Upper lobe of left lung (tissue), 6 donors: ENCODE data around the gene SPTB. TPM values are rescaled to one million over a fixed set of nuclear protein-coding genes. Genes with fewer than 3 reads are reported as not detected.

Source experiments
- ATAC-seq, 2 donors: fragments of 200-7000 bp; cut with Tn5 transposase; one replicate each; pipeline ENCODE4 v1.9.1; 2022; ENCODE audit warnings: mild to moderate bottlenecking in 2 of 2, moderate library complexity in 2 of 2; ENCODE audit not compliant: low FRiP score in 2 of 2
- DNase-seq, 2 donors: peaks; one replicate each; pipeline ENCODE4 v3.0.0-alpha.2; 2019 to 2020
- H3K27ac ChIP-seq, 4 donors: fragments of 200-600 bp; sonication (generic); one replicate each; pipeline ENCODE4 v1.5.1; 2016 to 2019
- H3K27me3 ChIP-seq, 4 donors: fragments of 200-600 bp; sonication (generic); one replicate each; pipeline ENCODE4 v1.5.1; 2017 to 2019
- H3K36me3 ChIP-seq, 4 donors: fragments of 200-600 bp; sonication (generic); one replicate each; pipeline ENCODE4 v1.5.1; 2016 to 2019
- H3K4me1 ChIP-seq, 4 donors: fragments of 200-600 bp; sonication (generic); one replicate each; pipeline ENCODE4 v1.5.1; 2018 to 2019
- H3K4me3 ChIP-seq, 4 donors: fragments of 200-600 bp; sonication (generic); one replicate each; pipeline ENCODE4 v1.5.1; 2017 to 2019; ENCODE audit warnings: mild to moderate bottlenecking in 2 of 4, moderate library complexity in 1 of 4
- H3K9me3 ChIP-seq, 4 donors: fragments of 200-600 bp; sonication (generic); one replicate each; pipeline ENCODE4 v1.5.1; 2018 to 2019
- CTCF ChIP-seq, 6 experiments: fragments of 450-650 bp in 4 of 6; fragments of 200-600 bp in 2 of 6; sonication (generic) in 2 of 6; IDR thresholded peaks; one replicate each; pipeline ENCODE4 v1.5.1; 2016 to 2019; ENCODE audit warnings: antibody characterized with exemption in 6 of 6
- EP300 ChIP-seq, 4 donors: sonication (generic); formaldehyde crosslinking; IDR thresholded peaks; one replicate each; pipeline ENCODE4 v1.5.1; 2017; ENCODE audit warnings: antibody characterized with exemption in 4 of 4, control low read depth in 2 of 4
- POLR2A ChIP-seq, 4 donors: fragments of 450-650 bp; IDR thresholded peaks; one replicate each; pipeline ENCODE4 v1.5.1; 2016 to 2017; ENCODE audit warnings: antibody characterized with exemption in 4 of 4, mild to moderate bottlenecking in 2 of 4
- POLR2AphosphoS5 ChIP-seq, 2 donors: sonication (generic); formaldehyde crosslinking; IDR thresholded peaks; one replicate each; pipeline ENCODE4 v1.5.1; 2017; ENCODE audit warnings: antibody characterized with exemption in 2 of 2
- WGBS, 2 donors: methylation state at CpG; one replicate each; pipeline ENCODE4 v1.1.5; 2017 to 2018; 5-methylcytosine and 5-hydroxymethylcytosine counted together
- total RNA-seq, 6 donors: library from RNA; depleted of rRNA in 4 of 6; stranded (reverse); fragments of >200 nt in 4 of 6; gene quantifications; one replicate each; pipeline versions ENCODE4 v1.1.0 to v1.2.1, GENCODE V29; 2016 to 2021
- donor health status: DM: no; HTN: no; CAD: no; lungs with moderate emphysema.
- donor health status: DM: no; HTN: yes; CAD: no; lungs with severe emphysema.

The SPTB gene
- total RNA-seq, 6 donors from 2014 or later = 2.1 to 3.3 (median 2.7) TPM

GRCh38 chr14:64891173-64891838 lies 11.6 kb upstream of the SPTB start:
- 86 to 92% methylated on average over 4 of the region's 4 CpGs for WGBS, 2 donors
- DNase-seq (no peak), ATAC-seq (no peak)
- no peaks in the 10 kb centered on the region for H3K4me1 ChIP-seq
- H3K27ac ChIP-seq = no peak overlapping the region
- H3K4me3 ChIP-seq = no peak overlapping the region
- no peak for TF ChIP-seq POLR2A (IDR thresholded peaks at IDR 0.05)
- no peak for TF ChIP-seq POLR2AphosphoS5 (IDR thresholded peaks at IDR 0.05)
- TF ChIP-seq CTCF (IDR thresholded peaks at IDR 0.05) = no peak
- no peak for TF ChIP-seq EP300 (IDR thresholded peaks at IDR 0.05)
- H3K9me3 ChIP-seq = no peaks in the 10 kb centered on the region
- no peaks in the 10 kb centered on the region for H3K36me3 ChIP-seq
- H3K27me3 ChIP-seq = no peaks in the 10 kb centered on the region

- TF ChIP-seq EP300 (IDR thresholded peaks at IDR 0.05) (no peak), POLR2A (IDR thresholded peaks at IDR 0.05) (no peak), CTCF (IDR thresholded peaks at IDR 0.05) (no peak), POLR2AphosphoS5 (IDR thresholded peaks at IDR 0.05) (no peak)
- no peak for ATAC-seq
- Histone ChIP-seq H3K27me3 (no peaks in the 10 kb centered on the region), H3K27ac (no peak overlapping the region), H3K9me3 (no peaks in the 10 kb centered on the region), H3K4me3 (no peak overlapping the region), H3K36me3 (no peaks in the 10 kb centered on the region), H3K4me1 (no peaks in the 10 kb centered on the region)
- WGBS, 2 donors = 87 to 92% methylated on average over 6 of the region's 6 CpGs
- no peak for DNase-seq
Measured at GRCh38 chr14:64889352-64889751, 9.6 kb upstream of the SPTB start.

- no peak for DNase-seq
- no peak for ATAC-seq
- 98 to 100% methylated on average over 2 of the region's 2 CpGs for WGBS, 2 donors
Measured at GRCh38 chr14:64885559-64885958, 5.9 kb upstream of the SPTB start.

GRCh38 chr14:64880221-64881121 lies 764 bp upstream of the SPTB start:
- ATAC-seq (peak; percentile 57 to 82), DNase-seq (peak; percentile 41 to 90)
- Histone ChIP-seq H3K9me3 (no peaks in the 10 kb centered on the region), H3K27ac (peak overlapping the region in 1 of 4 donors; percentile 8), H3K36me3 (no peaks in the 10 kb centered on the region), H3K27me3 (peaks cover 0 to 24% (median 14%) of the 10 kb centered on the region in 4 donors), H3K4me1 (peaks cover 17 to 24% (median 22%) of the 10 kb centered on the region in 4 donors), H3K4me3 (peak overlapping the region; percentile 30 to 74 (median 58))
- TF ChIP-seq CTCF (IDR thresholded peaks at IDR 0.05) (peak in 1 of 6 experiments; percentile 15), POLR2A (IDR thresholded peaks at IDR 0.05) (no peak)
- WGBS, 2 donors = 5 to 9% methylated on average over 17 to 41 of the region's 49 CpGs

More at GRCh38 chr14:64885559-64885958, 5.9 kb upstream of the SPTB start:
- H3K4me3 ChIP-seq = no peak overlapping the region
- H3K27me3 ChIP-seq = peaks cover 0 to 6% (median 1%) of the 10 kb centered on the region in 4 donors
- H3K9me3 ChIP-seq = no peaks in the 10 kb centered on the region
- TF ChIP-seq EP300 (IDR thresholded peaks at IDR 0.05) (no peak), CTCF (IDR thresholded peaks at IDR 0.05) (no peak), POLR2A (IDR thresholded peaks at IDR 0.05) (no peak), POLR2AphosphoS5 (IDR thresholded peaks at IDR 0.05) (no peak)
- no peak overlapping the region for H3K27ac ChIP-seq
- H3K36me3 ChIP-seq = no peaks in the 10 kb centered on the region
- peaks cover 2 to 5% (median 4%) of the 10 kb centered on the region in 4 donors for H3K4me1 ChIP-seq
